ENCODE data around the gene ADH4.
"Not testable (repeated sequence)": the region's sequence is repeated elsewhere in the genome, so short reads cannot be mapped to it uniquely, and the experiment has no call there.

The ADH4 gene

GRCh38 chr4:99134586-99134985, 9.5 kb downstream of the ADH4 start:
- no peak for DNase-seq (ENCODE audit: low read depth)

- DNase-seq (ENCODE audit: low read depth): no peak
Measured at GRCh38 chr4:99131378-99131777, 12.7 kb downstream of the ADH4 start.

GRCh38 chr4:99126376-99126775, 17.7 kb downstream of the ADH4 start:
- no peak for DNase-seq (ENCODE audit: low read depth)

GRCh38 chr4:99121008-99121407, 23.1 kb downstream of the ADH4 start:
- no peak for DNase-seq (ENCODE audit: low read depth)

- no peak for DNase-seq (ENCODE audit: low read depth)
Measured at GRCh38 chr4:99120501-99120900, 23.6 kb downstream of the ADH4 start.

GRCh38 chr4:99117876-99118693, 26.0 kb downstream of the ADH4 start:
- DNase-seq (ENCODE audit: low read depth): peak; percentile 30

- not testable (repeated sequence) for DNase-seq (ENCODE audit: low read depth)
Measured at GRCh38 chr4:99117122-99117841, 26.8 kb downstream of the ADH4 start.

- DNase-seq (ENCODE audit: low read depth): not testable (repeated sequence)
Measured at GRCh38 chr4:99109286-99109685, 34.8 kb downstream of the ADH4 start.

GRCh38 chr4:99104153-99104552, 39.9 kb downstream of the ADH4 start:
- no peak for DNase-seq (ENCODE audit: low read depth)

- no peak for DNase-seq (ENCODE audit: low read depth)
Measured at GRCh38 chr4:99103166-99103565, 40.9 kb downstream of the ADH4 start.

- DNase-seq (ENCODE audit: low read depth): no peak
Measured at GRCh38 chr4:99102634-99103033, 41.5 kb downstream of the ADH4 start.

- DNase-seq (ENCODE audit: low read depth): no peak
Measured at GRCh38 chr4:99100876-99101275, 43.2 kb downstream of the ADH4 start.

GRCh38 chr4:99099814-99100213, 44.3 kb downstream of the ADH4 start:
- not testable (repeated sequence) for DNase-seq (ENCODE audit: low read depth)

GRCh38 chr4:99099311-99099710, 44.8 kb downstream of the ADH4 start:
- no peak for DNase-seq (ENCODE audit: low read depth)

- DNase-seq (ENCODE audit: low read depth): not testable (repeated sequence)
Measured at GRCh38 chr4:99091841-99092240, 52.3 kb downstream of the ADH4 start.

GRCh38 chr4:99091216-99091575, 52.9 kb downstream of the ADH4 start:
- DNase-seq (ENCODE audit: low read depth): no peak

- no peak for DNase-seq (ENCODE audit: low read depth)
Measured at GRCh38 chr4:99090481-99091215, 53.4 kb downstream of the ADH4 start.

GRCh38 chr4:99088481-99089365, 55.4 kb downstream of the ADH4 start, which contains the start of gene ADH5:
ADH5 (minus strand) TSS chr4:99088788; CDS start chr4:99088700, 88 bp downstream.
- peak; percentile 86 for DNase-seq (ENCODE audit: low read depth)

- peak; percentile 62 for DNase-seq (ENCODE audit: low read depth)
Measured at GRCh38 chr4:99088023-99088449, 56.1 kb downstream of the ADH4 start.

GRCh38 chr4:99084595-99084994, 59.5 kb downstream of the ADH4 start:
- no peak for DNase-seq (ENCODE audit: low read depth)

GRCh38 chr4:99082192-99082591, 61.9 kb downstream of the ADH4 start:
- DNase-seq (ENCODE audit: low read depth): no peak

- DNase-seq (ENCODE audit: low read depth): not testable (repeated sequence)
Measured at GRCh38 chr4:99080869-99081268, 63.2 kb downstream of the ADH4 start.
